ENCODE data around the gene CD59. TPM values are rescaled to one million over a fixed set of nuclear protein-coding genes. Genes with fewer than 3 reads are reported as not detected.

The CD59 gene
- total RNA-seq, 2 donors from 2014 or later: 414 to 561 TPM

DNA sequence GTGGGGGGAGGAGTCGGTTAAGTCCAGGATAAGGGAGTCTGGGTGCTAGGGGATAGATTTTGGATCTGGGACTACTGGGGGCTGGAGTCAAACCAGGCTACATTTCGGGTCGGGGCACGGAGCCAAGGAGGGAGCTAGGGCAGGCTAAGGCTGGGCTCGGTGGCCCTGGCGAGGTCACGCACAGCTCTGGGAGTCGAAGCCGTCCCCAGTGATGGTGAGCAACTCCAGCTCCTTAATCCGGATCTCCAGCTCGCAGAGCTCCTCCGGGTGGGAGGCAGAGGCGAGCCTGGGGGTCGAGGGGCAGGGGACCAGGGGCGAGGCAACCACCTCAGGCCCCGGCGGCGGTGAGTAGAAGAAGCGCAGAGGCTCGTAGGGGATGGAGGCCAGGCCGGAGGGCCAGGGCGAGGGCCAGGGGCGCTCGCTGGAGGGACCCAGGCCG lies 36.1 kb downstream of the CD59 start:
- Histone ChIP-seq H3K27ac (peak overlapping the region; percentile 70 to 81), H3K36me3 (no peaks in the 10 kb centered on the region), H3K4me1 (peaks cover 0 to 55% of the 10 kb centered on the region in 2 donors), H3K9me3 (no peaks in the 10 kb centered on the region), H3K27me3 (no peaks in the 10 kb centered on the region), H3K4me3 (peak overlapping the region; percentile 41 to 58)
- TF ChIP-seq, protein P1, sequence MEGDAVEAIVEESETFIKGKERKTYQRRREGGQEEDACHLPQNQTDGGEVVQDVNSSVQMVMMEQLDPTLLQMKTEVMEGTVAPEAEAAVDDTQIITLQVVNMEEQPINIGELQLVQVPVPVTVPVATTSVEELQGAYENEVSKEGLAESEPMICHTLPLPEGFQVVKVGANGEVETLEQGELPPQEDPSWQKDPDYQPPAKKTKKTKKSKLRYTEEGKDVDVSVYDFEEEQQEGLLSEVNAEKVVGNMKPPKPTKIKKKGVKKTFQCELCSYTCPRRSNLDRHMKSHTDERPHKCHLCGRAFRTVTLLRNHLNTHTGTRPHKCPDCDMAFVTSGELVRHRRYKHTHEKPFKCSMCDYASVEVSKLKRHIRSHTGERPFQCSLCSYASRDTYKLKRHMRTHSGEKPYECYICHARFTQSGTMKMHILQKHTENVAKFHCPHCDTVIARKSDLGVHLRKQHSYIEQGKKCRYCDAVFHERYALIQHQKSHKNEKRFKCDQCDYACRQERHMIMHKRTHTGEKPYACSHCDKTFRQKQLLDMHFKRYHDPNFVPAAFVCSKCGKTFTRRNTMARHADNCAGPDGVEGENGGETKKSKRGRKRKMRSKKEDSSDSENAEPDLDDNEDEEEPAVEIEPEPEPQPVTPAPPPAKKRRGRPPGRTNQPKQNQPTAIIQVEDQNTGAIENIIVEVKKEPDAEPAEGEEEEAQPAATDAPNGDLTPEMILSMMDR (IDR thresholded peaks at IDR 0.05): no peak
- no peak for DNase-seq (ENCODE audit: low spot score)

DNA sequence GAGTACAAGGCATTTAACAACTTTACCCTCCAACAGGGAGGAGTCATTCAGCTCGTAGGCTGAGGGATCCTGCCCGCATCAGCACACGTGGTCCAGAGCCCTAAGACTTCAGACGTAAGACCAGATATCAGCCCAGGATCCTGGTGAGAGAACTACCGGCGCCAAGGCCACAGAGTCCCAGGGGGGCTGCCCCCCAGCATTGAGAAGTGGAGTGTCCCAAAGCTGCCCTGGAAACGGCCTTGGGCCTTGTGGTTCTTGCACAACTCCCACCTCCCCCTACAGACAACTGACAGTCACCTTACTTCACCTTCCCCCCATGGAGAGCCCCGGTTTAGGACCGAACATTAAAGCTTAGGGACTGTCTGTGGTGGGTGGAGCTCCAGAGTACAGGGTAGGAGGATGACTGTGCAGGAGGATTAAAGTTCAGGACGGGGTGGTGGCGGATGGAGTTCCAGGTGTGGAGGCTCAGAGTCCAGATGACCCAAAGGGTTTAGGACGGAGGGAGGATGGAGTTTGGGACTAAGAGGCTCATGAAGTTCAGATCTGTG lies 36.6 kb downstream of the CD59 start:
- Histone ChIP-seq H3K27me3 (no peaks in the 10 kb centered on the region), H3K4me1 (peaks cover 0 to 50% of the 10 kb centered on the region in 2 donors), H3K4me3 (peak overlapping the region in 1 of 2 donors; percentile 58), H3K36me3 (no peaks in the 10 kb centered on the region), H3K27ac (peak overlapping the region; percentile 70 to 81), H3K9me3 (no peaks in the 10 kb centered on the region)
- TF ChIP-seq, protein P1 (IDR thresholded peaks at IDR 0.05): no peak
- DNase-seq (ENCODE audit: low spot score): no peak

DNA sequence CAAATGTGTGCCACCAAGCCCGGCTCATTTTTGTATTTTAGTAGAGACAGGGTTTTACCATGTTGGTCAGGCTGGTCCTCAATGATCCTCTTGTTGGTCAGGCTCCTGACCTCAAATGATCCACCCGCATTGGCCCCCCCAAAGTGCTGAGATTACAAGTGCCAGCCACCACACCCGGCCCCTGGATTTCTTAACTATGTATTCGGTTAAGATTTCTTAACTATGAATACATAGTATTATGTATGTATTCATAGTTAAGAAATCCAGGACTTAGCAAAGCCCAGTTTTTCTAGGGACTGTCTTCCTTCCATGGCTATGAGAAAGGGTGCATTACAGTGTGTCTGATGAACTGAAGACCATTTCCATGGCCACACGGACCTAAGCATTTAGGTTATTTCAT lies 37.3 kb downstream of the CD59 start:
- no peak overlapping the region for H3K4me3 ChIP-seq
- H3K9me3 ChIP-seq: no peaks in the 10 kb centered on the region
- no peak overlapping the region for H3K27ac ChIP-seq
- H3K4me1 ChIP-seq: peaks cover 0 to 43% of the 10 kb centered on the region in 2 donors
- no peaks in the 10 kb centered on the region for H3K27me3 ChIP-seq
- TF ChIP-seq, protein P1 (IDR thresholded peaks at IDR 0.05): no peak
- DNase-seq (ENCODE audit: low spot score): no peak
- H3K36me3 ChIP-seq: no peaks in the 10 kb centered on the region

DNA sequence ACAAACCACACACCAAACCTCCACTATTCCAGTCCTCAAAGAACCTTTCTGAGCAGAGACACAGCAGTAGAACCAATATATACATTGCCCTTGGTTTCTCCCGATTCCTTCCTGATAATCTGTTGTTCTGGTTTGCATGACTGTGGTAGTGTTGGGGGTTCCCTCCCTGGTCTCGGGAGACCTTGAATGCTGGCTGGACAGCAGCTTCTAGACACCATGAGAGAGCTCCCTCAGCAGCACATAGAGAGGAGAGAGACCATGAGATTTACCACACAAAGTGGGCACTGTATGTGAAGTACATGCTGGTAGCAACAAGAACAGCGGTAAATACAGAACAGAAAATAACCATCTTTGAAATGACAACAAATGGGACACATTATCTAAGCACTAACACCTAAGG lies 38.2 kb downstream of the CD59 start:
- Histone ChIP-seq H3K36me3 (no peaks in the 10 kb centered on the region), H3K9me3 (no peaks in the 10 kb centered on the region), H3K27ac (no peak overlapping the region), H3K4me1 (peaks cover 0 to 38% of the 10 kb centered on the region in 2 donors), H3K27me3 (no peaks in the 10 kb centered on the region), H3K4me3 (no peak overlapping the region)
- TF ChIP-seq, protein P1 (IDR thresholded peaks at IDR 0.05): no peak
- DNase-seq (ENCODE audit: low spot score): no peak

DNA sequence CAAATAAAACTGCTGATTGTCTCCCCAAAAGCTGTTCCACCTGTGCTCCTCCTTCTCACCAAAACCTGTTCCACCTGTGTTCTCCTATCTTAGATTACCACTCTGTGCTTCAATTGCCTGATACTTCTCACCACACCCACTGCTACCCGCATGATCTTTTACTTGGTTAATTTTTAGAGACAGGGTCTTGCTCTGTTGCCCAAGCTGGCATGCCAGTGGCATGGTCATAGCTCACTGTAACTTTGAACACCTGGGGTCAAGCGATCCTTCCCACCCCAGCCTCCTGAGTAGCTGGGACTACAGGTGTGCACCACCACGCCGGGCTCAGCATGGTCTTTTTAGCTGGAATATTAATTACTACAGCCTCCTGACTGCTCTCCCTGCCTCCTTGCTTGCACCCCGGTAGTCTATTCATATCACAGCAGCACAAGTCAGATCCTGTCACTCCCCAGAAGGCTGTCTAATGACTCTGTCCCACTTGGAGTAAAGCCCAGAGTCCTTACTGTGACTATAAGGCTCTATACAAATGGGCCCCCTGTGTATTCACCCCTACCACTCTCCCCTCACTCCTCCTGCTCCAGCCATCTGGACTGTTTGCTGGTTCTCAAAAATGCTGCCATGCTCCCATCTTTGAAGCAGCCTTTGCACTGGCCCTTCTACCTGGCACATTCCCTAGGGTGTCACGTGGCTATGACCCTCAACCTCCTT lies 39.1 kb downstream of the CD59 start:
- Histone ChIP-seq H3K36me3 (no peaks in the 10 kb centered on the region), H3K4me3 (no peak overlapping the region), H3K9me3 (no peaks in the 10 kb centered on the region), H3K4me1 (peaks cover 0 to 38% of the 10 kb centered on the region in 2 donors), H3K27ac (no peak overlapping the region), H3K27me3 (no peaks in the 10 kb centered on the region)
- DNase-seq (ENCODE audit: low spot score): no peak
- TF ChIP-seq, protein P1 (IDR thresholded peaks at IDR 0.05): no peak
